Stimulated activated CD4-positive, alpha-beta T cell treated with anti-CD3 and anti-CD28 coated beads, Interleukin-15, amount 100 ng/mL, for 48 hours (primary cell): Measurements from ENCODE around the gene CCR5AS.
A peak's percentile ranks its signal among the peaks of the same experiment; 100 is the strongest.
"Not testable (repeated sequence)": the region's sequence is repeated elsewhere in the genome, so short reads cannot be mapped to it uniquely, and the experiment has no call there.

Experiments
- DNase-seq, 2 donors: peaks; one replicate each; pipeline ENCODE4 v3.0.0-alpha.2; 2020; ENCODE audit warnings: low read depth in 2 of 2

Gene CCR5AS

GRCh38 chr3:46356276-46356675, 50.6 kb downstream of the CCR5AS start:
- no peak for DNase-seq

- DNase-seq, result no peak
Measured at GRCh38 chr3:46354984-46355383, 51.9 kb downstream of the CCR5AS start.

- DNase-seq, result no peak
Measured at GRCh38 chr3:46354478-46354877, 52.4 kb downstream of the CCR5AS start.

- peak in 1 of 2 donors; percentile 19 for DNase-seq
Measured at GRCh38 chr3:46353647-46354410, 53.0 kb downstream of the CCR5AS start, which contains the start of gene CCR2. Gene CCR2, plus strand, starts transcription at chr3:46354111. Its CDS starts 3,417 bp downstream, at chr3:46357528.

- DNase-seq, result no peak
Measured at GRCh38 chr3:46353090-46353489, 53.8 kb downstream of the CCR5AS start.

GRCh38 chr3:46351646-46352045, 55.2 kb downstream of the CCR5AS start:
- no peak for DNase-seq

GRCh38 chr3:46350262-46350565, 56.7 kb downstream of the CCR5AS start:
- no peak for DNase-seq

- DNase-seq, result no peak
Measured at GRCh38 chr3:46349484-46350261, 57.2 kb downstream of the CCR5AS start.

GRCh38 chr3:46348823-46349482, 57.9 kb downstream of the CCR5AS start:
- DNase-seq, result no peak

GRCh38 chr3:46344476-46344875, 62.4 kb downstream of the CCR5AS start:
- no peak for DNase-seq

GRCh38 chr3:46338840-46339239, 68.0 kb downstream of the CCR5AS start:
- DNase-seq, result no peak

- no peak for DNase-seq
Measured at GRCh38 chr3:46337911-46338310, 69.0 kb downstream of the CCR5AS start.

- DNase-seq, result no peak
Measured at GRCh38 chr3:46335541-46335940, 71.3 kb downstream of the CCR5AS start.

GRCh38 chr3:46334741-46335478, 72.0 kb downstream of the CCR5AS start:
- no peak for DNase-seq

GRCh38 chr3:46330676-46331075, 76.2 kb downstream of the CCR5AS start:
- not testable (repeated sequence) for DNase-seq

- no peak for DNase-seq
Measured at GRCh38 chr3:46325645-46326300, 81.1 kb downstream of the CCR5AS start.

GRCh38 chr3:46324036-46324435, 82.8 kb downstream of the CCR5AS start:
- DNase-seq, result no peak

GRCh38 chr3:46321461-46322104, 85.3 kb downstream of the CCR5AS start:
- no peak for DNase-seq

GRCh38 chr3:46318207-46318927, 88.5 kb downstream of the CCR5AS start:
- no peak for DNase-seq

GRCh38 chr3:46316206-46316605, 90.7 kb downstream of the CCR5AS start:
- DNase-seq, result no peak
